IMR-90 (cell line): ENCODE measurements around the gene SH3GL2. TPM values are rescaled to one million over a fixed set of nuclear protein-coding genes. Genes with fewer than 3 reads are reported as not detected.

Experiments used
- ATAC-seq: fragments of 200-7000 bp; cut with Tn5 transposase; 2 replicates; pipeline ENCODE4 v1.9.1; 2020; ENCODE audit warnings: low read depth, mild to moderate bottlenecking, moderate library complexity
- BruUV-seq: library from RNA; stranded (reverse); fragments of 400-500 nt; replicated peaks from 2 replicates; lab custom pipeline; 2021; lab: Mats Ljungman, UMichigan
- CTCF ChIA-PET: fragments of 300-600 bp; formaldehyde crosslinking; extraction: SDS; loops from one replicate; lab custom pipeline; 2021; ENCODE audit warnings: antibody characterized with exemption; lab: Yijun Ruan, JAX
- POLR2A ChIA-PET: fragments of 300-600 bp; sonication (Branson Sonifier 250); formaldehyde crosslinking; loops from one replicate; lab custom pipeline; 2022; ENCODE audit warnings: antibody characterized with exemption; ENCODE audit not compliant: unreplicated experiment; lab: Charles Lee
- DNase-seq: peaks from one replicate; pipeline ENCODE4 v3.0.0; 2013
- H2AFZ ChIP-seq: replicated peaks from 2 replicates; pipeline ENCODE3; 2013; ENCODE audit warnings: low read length, mild to moderate bottlenecking; ENCODE audit not compliant: poor library complexity
- H2AK5ac ChIP-seq: 2 replicates; pipeline ENCODE4 v1.6.1; 2013; ENCODE audit warnings: low read depth, low read length, inconsistent platforms
- H2AK9ac ChIP-seq: replicated peaks from 2 replicates; pipeline ENCODE3; 2013; ENCODE audit warnings: mild to moderate bottlenecking, low read depth, low read length, moderate library complexity; ENCODE audit not compliant: poor library complexity
- H2BK120ac ChIP-seq: 2 replicates; pipeline ENCODE4 v1.6.1; 2013; ENCODE audit warnings: low read depth, low read length, inconsistent platforms
- H2BK15ac ChIP-seq: 3 replicates; pipeline ENCODE4 v1.6.1; 2013; ENCODE audit warnings: low read depth, low read length, inconsistent platforms
- H2BK20ac ChIP-seq: 2 replicates; pipeline ENCODE4 v1.6.1; 2013; ENCODE audit warnings: low read depth, mild to moderate bottlenecking, inconsistent platforms, low read length, moderate library complexity
- H2BK5ac ChIP-seq: 2 replicates; pipeline ENCODE4 v1.6.1; 2013; ENCODE audit warnings: mild to moderate bottlenecking, low read depth, low read length, inconsistent platforms; ENCODE audit not compliant: poor library complexity, severe bottlenecking
- H3K14ac ChIP-seq: replicated peaks from 2 replicates; pipeline ENCODE4 v1.6.1; 2013; ENCODE audit warnings: low read depth, low read length, inconsistent platforms
- H3K18ac ChIP-seq: 2 replicates; pipeline ENCODE4 v1.6.1; 2013; ENCODE audit warnings: low read depth, low read length, control low read depth
- H3K23ac ChIP-seq: 2 replicates; pipeline ENCODE4 v1.6.1; 2013; ENCODE audit warnings: low read depth, low read length, inconsistent platforms
- H3K27ac ChIP-seq: 2 replicates; pipeline ENCODE4 v1.5.1; 2013; ENCODE audit warnings: mild to moderate bottlenecking, control low read depth, low read length; ENCODE audit not compliant: insufficient read depth
- H3K27me3 ChIP-seq: 2 replicates; pipeline ENCODE4 v1.6.1; 2013; ENCODE audit warnings: low read length; ENCODE audit not compliant: control insufficient read depth, insufficient read depth
- H3K36me3 ChIP-seq: 2 replicates; pipeline ENCODE4 v1.6.1; 2013; ENCODE audit warnings: low read length, mixed read lengths; ENCODE audit not compliant: control insufficient read depth, insufficient read depth
- H3K4ac ChIP-seq: 2 replicates; pipeline ENCODE4 v1.6.1; 2013; ENCODE audit warnings: low read depth, low read length, inconsistent platforms
- H3K4me1 ChIP-seq: 2 replicates; pipeline ENCODE4 v1.6.1; 2013; ENCODE audit warnings: low read length, mixed read lengths; ENCODE audit not compliant: control insufficient read depth, insufficient read depth
- H3K4me2 ChIP-seq: 2 replicates; pipeline ENCODE4 v1.6.1; 2013; ENCODE audit warnings: low read depth, mild to moderate bottlenecking, control low read depth, low read length, moderate library complexity
- H3K4me3 ChIP-seq: 2 replicates; pipeline ENCODE4 v1.5.1; 2013; ENCODE audit warnings: low read depth, mild to moderate bottlenecking, control low read depth, low read length, moderate library complexity; ENCODE audit not compliant: insufficient read depth
- H3K56ac ChIP-seq: 2 replicates; pipeline ENCODE4 v1.6.1; 2013; ENCODE audit warnings: low read length, inconsistent platforms; ENCODE audit not compliant: insufficient read depth; ENCODE audit errors: extremely low read depth
- H3K79me1 ChIP-seq, 2 experiments: 2 replicates each; pipeline ENCODE4 v1.6.1; 2013; ENCODE audit warnings: low read length in 2 of 2, inconsistent platforms in 1 of 2, low read depth in 1 of 2
- H3K9ac ChIP-seq: 2 replicates; pipeline ENCODE4 v1.6.1; 2013; ENCODE audit warnings: low read depth, low read length, control low read depth
- H3K9me1 ChIP-seq: 2 replicates; pipeline ENCODE4 v1.6.1; 2013; ENCODE audit warnings: low read length, inconsistent platforms; ENCODE audit not compliant: insufficient read depth
- H3K9me3 ChIP-seq: 2 replicates; pipeline ENCODE4 v1.6.1; 2013; ENCODE audit warnings: low read length; ENCODE audit not compliant: control insufficient read depth, insufficient read depth
- H4K20me1 ChIP-seq: 2 replicates; pipeline ENCODE4 v1.6.1; 2013; ENCODE audit warnings: low read length, inconsistent platforms; ENCODE audit not compliant: insufficient read depth
- H4K5ac ChIP-seq: 2 replicates; pipeline ENCODE4 v1.6.1; 2013; ENCODE audit warnings: mild to moderate bottlenecking, low read depth, low read length, control low read depth
- H4K8ac ChIP-seq, 2 experiments: 2 replicates each; pipeline ENCODE4 v1.6.1; 2013; ENCODE audit warnings: low read depth in 2 of 2, low read length in 2 of 2, control low read depth in 1 of 2, inconsistent platforms in 1 of 2
- H4K91ac ChIP-seq: 2 replicates; pipeline ENCODE4 v1.6.1; 2013; ENCODE audit warnings: low read depth, low read length, inconsistent platforms; ENCODE audit not compliant: insufficient read depth
- BHLHE40 ChIP-seq: fragments of 150-350 bp; IDR thresholded peaks from 2 replicates; pipeline ENCODE4 v1.6.1; 2016; ENCODE audit warnings: mild to moderate bottlenecking, low read depth, low read length
- CEBPB ChIP-seq: IDR thresholded peaks from 2 replicates; pipeline ENCODE4 v1.6.1; 2012; ENCODE audit warnings: low read depth, low read length, improper control_type of control experiment
- CHD1 ChIP-seq: IDR thresholded peaks from 2 replicates; pipeline ENCODE4 v1.6.1; 2012; ENCODE audit warnings: low read depth, low read length, improper control_type of control experiment
- CTCF ChIP-seq: conservative IDR thresholded peaks from 2 replicates; pipeline ENCODE4 v1.5.1; 2012; ENCODE audit warnings: mild to moderate bottlenecking, low read depth, low read length, improper control_type of control experiment
- ELK1 ChIP-seq: fragments of 150-350 bp; IDR thresholded peaks from 2 replicates; pipeline ENCODE4 v1.6.1; 2016; ENCODE audit warnings: low read depth, mild to moderate bottlenecking, low read length, moderate library complexity, borderline replicate concordance
- FOS ChIP-seq: fragments of 150-350 bp; IDR thresholded peaks from 2 replicates; pipeline ENCODE4 v1.6.1; 2016; ENCODE audit warnings: low read depth, low read length
- MAFK ChIP-seq: IDR thresholded peaks from 2 replicates; pipeline ENCODE4 v1.6.1; 2012; ENCODE audit warnings: low read depth, low read length, improper control_type of control experiment
- MAZ ChIP-seq: IDR thresholded peaks from 2 replicates; pipeline ENCODE4 v1.6.1; 2012; ENCODE audit warnings: low read depth, mild to moderate bottlenecking, low read length, improper control_type of control experiment, moderate library complexity, borderline replicate concordance
- MXI1 ChIP-seq: IDR thresholded peaks from 2 replicates; pipeline ENCODE4 v1.6.1; 2012; ENCODE audit warnings: low read depth, mild to moderate bottlenecking, low read length, moderate library complexity, borderline replicate concordance
- NFE2L2 ChIP-seq: fragments of 150-350 bp; IDR thresholded peaks from 2 replicates; pipeline ENCODE4 v1.6.1; 2016; ENCODE audit warnings: low read depth, mild to moderate bottlenecking, low read length
- POLR2A ChIP-seq: IDR thresholded peaks from 2 replicates; pipeline ENCODE4 v1.6.1; 2012; ENCODE audit warnings: mild to moderate bottlenecking, low read depth, low read length
- RAD21 ChIP-seq: IDR thresholded peaks from 2 replicates; pipeline ENCODE4 v1.6.1; 2012; ENCODE audit warnings: low read length, improper control_type of control experiment
- RCOR1 ChIP-seq: IDR thresholded peaks from 2 replicates; pipeline ENCODE4 v1.6.1; 2012; ENCODE audit warnings: mild to moderate bottlenecking, low read length, improper control_type of control experiment; ENCODE audit not compliant: insufficient replicate concordance
- RFX5 ChIP-seq: IDR thresholded peaks from 2 replicates; pipeline ENCODE4 v1.8.0; 2012; ENCODE audit warnings: low read depth, mild to moderate bottlenecking, low read length, moderate library complexity
- SMC3 ChIP-seq: fragments of 150-350 bp; IDR thresholded peaks from 2 replicates; pipeline ENCODE4 v1.6.1; 2016; ENCODE audit warnings: low read depth, mild to moderate bottlenecking, antibody characterized with exemption, low read length, moderate library complexity
- USF2 ChIP-seq: fragments of 150-350 bp; IDR thresholded peaks from 2 replicates; pipeline ENCODE4 v1.6.1; 2017; ENCODE audit warnings: mild to moderate bottlenecking, antibody characterized with exemption, low read length, low read depth
- WGBS, 2 experiments: methylation state at CpG; one replicate each; pipeline versions ENCODE4 v1.1.5 to v1.1.7; 2013; ENCODE audit warnings: missing lambda C conversion rate in 2 of 2; ENCODE audit not compliant: insufficient read length in 1 of 2; ENCODE audit errors: extremely low coverage in 2 of 2; 5-methylcytosine and 5-hydroxymethylcytosine counted together
- dilution Hi-C: fragments of 300-500 bp; cut with HindIII; formaldehyde crosslinking; loops from one replicate; pipeline ENCODE4 v1.14.3; 2018; ENCODE audit warnings: low sequenced_read_pairs; ENCODE audit not compliant: unreplicated experiment
- in situ Hi-C: fragments of 300-500 bp; cut with MboI; formaldehyde crosslinking; loops from 3 replicates; pipeline ENCODE4 v1.14.3; 2019; ENCODE audit warnings: low sequenced_read_pairs, inconsistent platforms, mixed read lengths
- intact Hi-C: fragments of 100-400 bp; cut with micrococcal nuclease; formaldehyde crosslinking; loops from 2 replicates; pipeline ENCODE4 v1.10.0; 2022
- polyA plus RNA-seq, 3 experiments: library from polyadenylated mRNA; depleted of rRNA; stranded (reverse); fragments of >200 nt; gene quantifications; 2 replicates each; pipeline ENCODE4 v1.2.3, GENCODE V29; 2012; ENCODE audit warnings: low replicate concordance in 1 of 3
- total RNA-seq: library from RNA; depleted of rRNA; stranded (reverse); fragments of >200 nt; gene quantifications from 2 replicates; pipeline ENCODE4 v1.2.3, GENCODE V29; 2012

Gene SH3GL2
- total and polyA plus RNA-seq, 2 of the 4 experiments (the other 2 are of a cell fraction): under 0.01 to 0.05 TPM

- no peaks in the 10 kb centered on the region for H3K79me1 ChIP-seq
- H4K91ac ChIP-seq: no peak overlapping the region
- H3K9me1 ChIP-seq: no peaks in the 10 kb centered on the region; the same call in 1 of the 2 replicates
- no peak for DNase-seq
- no peak overlapping the region for H3K4me2 ChIP-seq
- no peak overlapping the region for H3K27ac ChIP-seq
- WGBS, 2 experiments: no CpG with 5 or more reads among the region's 5 CpGs
- H3K14ac ChIP-seq: no peak overlapping the region
- H2AFZ ChIP-seq: no peak overlapping the region
- H3K4me3 ChIP-seq: no peak overlapping the region
- H2BK120ac ChIP-seq: no peak overlapping the region
- dilution Hi-C loops: no loop called here
- H3K18ac ChIP-seq: no peak overlapping the region
- no peak overlapping the region for H3K56ac ChIP-seq
- no peak overlapping the region for H3K9ac ChIP-seq
- no peaks in the 10 kb centered on the region for H3K9me3 ChIP-seq
- TF ChIP-seq RAD21 (no peak), FOS (no peak), RFX5 (no peak), SMC3 (no peak), MAFK (no peak), CEBPB (no peak), USF2 (no peak), POLR2A (no peak), CTCF (no peak), NFE2L2 (no peak), CHD1 (no peak), RCOR1 (no peak), MAZ (no peak), MXI1 (no peak), BHLHE40 (no peak), ELK1 (no peak)
- peaks cover 10% of the 10 kb centered on the region; the same call in 1 of the 2 replicates for H3K27me3 ChIP-seq
- no peak overlapping the region for H2AK9ac ChIP-seq
- no peaks in the 10 kb centered on the region for H3K4me1 ChIP-seq
- ChIA-PET CTCF (no interaction called here), POLR2A (no interaction called here)
- no peak overlapping the region for H2BK5ac ChIP-seq
- H4K8ac ChIP-seq: no peak overlapping the region
- H3K4ac ChIP-seq: no peak overlapping the region
- H2AK5ac ChIP-seq: no peak overlapping the region
- no peak overlapping the region for H3K23ac ChIP-seq
- H4K20me1 ChIP-seq: no peaks in the 10 kb centered on the region
- in situ Hi-C loops: no loop called here
- H2BK20ac ChIP-seq: no peak overlapping the region
- H3K36me3 ChIP-seq: no peaks in the 10 kb centered on the region
- no peak overlapping the region for H4K5ac ChIP-seq
- intact Hi-C loops: no loop called here
- no peak for ATAC-seq
- H2BK15ac ChIP-seq: no peak overlapping the region
- BruUV-seq: no TSS peak
Measured at GRCh38 chr9:17587113-17587512, 8.2 kb downstream of the SH3GL2 start.
